A549 (cell line): Measurements from ENCODE around the gene ZBTB37.
"Not testable (repeated sequence)": the region's sequence is repeated elsewhere in the genome, so short reads cannot be mapped to it uniquely, and the experiment has no call there.

ENCODE experiments used
- MAZ ChIP-seq: fragments of 150-350 bp; IDR thresholded peaks from 2 replicates; pipeline ENCODE4 v1.6.1; 2014; ENCODE audit warnings: antibody characterized with exemption, low read depth, low read length, borderline replicate concordance
- MYC ChIP-seq: IDR thresholded peaks from 2 replicates; pipeline ENCODE4 v1.6.1; 2012; ENCODE audit warnings: mild to moderate bottlenecking, inconsistent platforms, low read length, improper control_type of control experiment, borderline replicate concordance
- RNF2 ChIP-seq: fragments of 200-600 bp; sonication (generic); IDR thresholded peaks from 2 replicates; pipeline ENCODE4 v1.6.1; 2016; ENCODE audit warnings: low read depth, mild to moderate bottlenecking, antibody characterized with exemption, moderate library complexity, borderline replicate concordance

GRCh38 chr1:173930541-173930940 lies 62.4 kb downstream of the ZBTB37 start:
- not testable (repeated sequence) for TF ChIP-seq RNF2, MYC, MAZ
